ENCODE measurements around the gene DLGAP1.

DLGAP1 gene

GRCh38 chr18:3982541-3982940, 472.6 kb downstream of the DLGAP1 start:
- no peak for DNase-seq

GRCh38 chr18:3979024-3979423, 476.1 kb downstream of the DLGAP1 start:
- no peak for DNase-seq

DNA sequence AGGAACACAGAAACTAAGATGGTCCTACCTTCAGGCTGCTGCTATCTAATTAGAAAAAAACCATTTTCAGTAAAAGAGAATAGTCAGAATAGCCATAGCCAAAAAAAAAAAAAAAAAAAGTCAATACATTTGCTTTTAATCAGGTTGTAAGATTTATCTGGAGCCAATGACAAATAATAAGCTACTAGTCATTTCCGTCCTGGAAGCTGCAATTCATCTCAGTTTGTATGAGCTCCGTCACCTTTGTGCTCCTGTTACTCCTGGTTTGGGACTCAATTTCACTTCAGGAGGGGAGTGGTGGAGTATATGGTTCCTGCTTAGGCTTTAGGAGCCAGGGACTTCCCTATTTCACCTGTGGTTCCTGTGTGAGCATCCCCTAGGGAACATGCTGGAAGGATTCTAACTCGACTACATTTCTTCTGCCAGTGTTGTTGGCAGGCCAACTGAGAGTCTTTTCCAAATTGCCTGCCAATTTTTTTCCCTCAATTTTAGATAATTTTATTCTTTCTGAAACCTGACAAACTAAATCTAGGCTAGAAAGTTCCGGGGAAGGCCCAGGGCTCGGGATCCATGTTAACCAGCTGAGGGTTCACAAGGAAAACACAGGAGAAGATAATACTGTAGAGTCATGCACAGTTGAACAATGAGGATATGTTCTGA, 481.8 kb downstream of the DLGAP1 start:
- no peak for DNase-seq

- no peak for DNase-seq
Measured at GRCh38 chr18:3972291-3972930, 482.7 kb downstream of the DLGAP1 start.

- DNase-seq = peak; percentile 20
Measured at GRCh38 chr18:3970929-3971328, 484.2 kb downstream of the DLGAP1 start.

GRCh38 chr18:3967359-3968180, 487.5 kb downstream of the DLGAP1 start:
- no peak for DNase-seq

DNA sequence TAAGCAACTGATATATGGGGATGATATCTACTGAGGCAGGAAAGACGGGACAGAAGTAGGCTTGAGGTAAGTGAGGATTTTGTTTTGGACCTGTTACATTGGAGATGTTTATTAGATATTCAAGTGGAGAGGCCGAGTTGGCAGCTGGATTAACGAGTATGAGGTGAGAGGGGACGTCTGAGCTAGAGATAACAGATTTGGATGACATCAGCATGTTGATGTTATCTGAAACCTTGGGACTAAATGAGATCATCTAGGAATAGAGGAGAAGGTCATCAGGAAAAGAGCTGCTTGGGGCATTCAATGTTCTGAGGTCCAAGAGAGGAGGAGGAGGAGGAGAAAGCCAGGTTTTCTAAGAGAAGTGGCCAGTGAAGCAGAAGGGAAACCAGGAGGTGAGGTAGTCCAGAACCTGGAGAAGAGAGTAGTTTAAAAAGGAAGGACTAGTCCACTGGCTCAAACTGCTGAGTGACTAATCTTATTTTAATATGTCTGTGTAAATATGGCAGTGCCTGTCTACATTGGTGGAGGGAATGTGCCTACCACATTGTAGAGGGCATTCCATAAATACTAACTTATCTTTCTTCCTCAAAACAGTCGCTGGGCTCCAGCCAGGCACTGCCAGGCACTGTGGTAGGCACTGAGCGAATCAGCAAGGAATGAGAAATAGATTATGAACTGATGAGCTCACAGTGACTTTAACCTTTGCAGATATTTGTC, 488.3 kb downstream of the DLGAP1 start:
- DNase-seq = no peak

DNA sequence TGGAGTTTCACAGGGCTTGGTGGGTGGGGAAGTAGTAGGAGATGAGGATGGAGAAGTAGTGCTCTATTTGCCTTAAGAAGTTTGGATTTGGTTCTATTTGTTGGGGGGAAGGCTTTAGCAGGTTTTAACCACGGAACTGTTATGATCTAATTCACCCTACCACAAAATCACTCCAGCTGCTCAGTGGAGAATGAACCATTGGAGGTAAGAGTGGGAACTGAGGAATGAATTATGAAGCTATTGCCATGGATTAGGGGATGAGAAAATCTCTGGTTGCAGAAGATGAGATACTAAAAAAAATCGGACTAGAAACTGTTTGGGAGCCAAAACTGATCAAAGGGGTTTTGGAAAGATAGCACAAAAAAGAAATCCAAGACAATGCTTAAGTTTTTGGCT, 488.9 kb downstream of the DLGAP1 start:
- no peak for DNase-seq

DNA sequence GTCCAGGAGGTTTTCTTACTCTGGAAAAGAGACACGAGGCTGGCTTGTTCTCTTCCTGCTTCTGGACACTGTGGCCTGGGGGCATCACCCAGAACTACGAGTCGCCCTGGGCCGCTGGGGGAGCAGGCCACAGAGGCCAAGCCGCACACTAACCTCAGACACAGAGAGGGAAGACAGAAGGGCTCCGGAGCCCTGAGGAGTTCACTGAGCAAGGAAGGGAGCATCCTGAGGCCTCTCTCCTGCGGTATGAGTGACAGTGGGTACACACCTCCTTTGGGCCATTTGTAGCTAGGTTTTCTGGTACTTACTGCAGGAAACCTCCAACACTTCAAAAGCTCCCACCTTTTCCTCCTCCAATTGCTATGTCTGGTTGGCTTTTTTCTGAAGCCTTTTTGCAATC, 494.1 kb downstream of the DLGAP1 start:
- DNase-seq = no peak

- no peak for DNase-seq
Measured at GRCh38 chr18:3960142-3960541, 495.0 kb downstream of the DLGAP1 start.

GRCh38 chr18:3952031-3952430, 503.1 kb downstream of the DLGAP1 start:
- DNase-seq = no peak

DNA sequence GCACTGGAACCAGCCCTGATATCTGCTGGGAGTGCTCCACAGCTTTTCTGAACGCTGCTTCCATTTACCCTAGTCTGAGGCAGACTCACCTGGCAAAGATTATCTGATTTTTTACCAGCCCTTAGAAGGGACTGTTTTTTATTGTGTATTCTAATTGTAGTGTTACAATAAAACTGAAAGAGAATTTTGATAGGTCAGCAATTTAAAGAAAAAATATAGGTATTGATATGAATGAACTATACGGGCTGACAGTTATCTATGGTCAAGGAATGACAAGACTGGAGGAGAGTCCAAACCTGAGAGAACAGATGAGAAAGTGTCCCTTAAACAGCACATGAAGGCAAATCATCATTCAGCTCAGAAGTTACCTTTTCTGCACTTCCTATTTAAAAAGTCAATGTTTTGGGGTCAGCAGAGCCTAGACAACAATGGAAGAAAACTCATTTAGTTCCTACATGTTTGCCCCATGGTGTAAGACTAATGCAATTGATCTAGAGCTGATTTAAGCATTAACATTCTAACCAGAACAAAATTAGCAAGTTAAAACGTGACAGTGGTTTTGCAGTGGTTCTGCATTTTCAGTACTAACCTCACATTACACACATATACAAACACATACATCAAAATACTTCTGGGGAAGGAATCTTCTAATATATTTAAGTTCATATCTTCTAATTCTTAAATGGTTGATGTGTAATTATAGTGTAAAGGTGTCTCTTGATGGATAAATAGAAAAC, 504.3 kb downstream of the DLGAP1 start:
- no peak for DNase-seq

- no peak for DNase-seq
Measured at GRCh38 chr18:3948958-3949357, 506.1 kb downstream of the DLGAP1 start.

- no peak for DNase-seq
Measured at GRCh38 chr18:3947383-3947782, 507.7 kb downstream of the DLGAP1 start.

- no peak for DNase-seq
Measured at GRCh38 chr18:3935305-3935704, 519.8 kb downstream of the DLGAP1 start.

DNA sequence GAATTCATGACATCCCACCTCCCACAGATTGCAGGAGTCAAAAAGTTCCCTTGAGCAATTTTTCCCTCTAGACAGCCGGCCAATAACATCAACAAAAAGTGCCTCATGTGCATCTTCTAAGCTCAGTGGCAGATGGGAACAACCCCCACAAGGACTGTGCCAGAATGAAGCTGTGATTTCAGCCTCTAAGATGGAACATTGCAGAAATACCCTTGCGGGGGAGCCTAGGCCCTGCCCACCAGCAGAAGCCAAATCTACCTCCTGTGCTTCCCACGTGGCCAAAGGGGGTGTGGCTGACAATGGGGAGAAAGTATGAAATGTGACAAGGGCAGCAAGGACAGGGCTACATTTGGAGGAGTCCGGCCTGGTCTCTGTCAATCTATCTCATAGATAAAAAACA, 522.8 kb downstream of the DLGAP1 start:
- DNase-seq = no peak

DNA sequence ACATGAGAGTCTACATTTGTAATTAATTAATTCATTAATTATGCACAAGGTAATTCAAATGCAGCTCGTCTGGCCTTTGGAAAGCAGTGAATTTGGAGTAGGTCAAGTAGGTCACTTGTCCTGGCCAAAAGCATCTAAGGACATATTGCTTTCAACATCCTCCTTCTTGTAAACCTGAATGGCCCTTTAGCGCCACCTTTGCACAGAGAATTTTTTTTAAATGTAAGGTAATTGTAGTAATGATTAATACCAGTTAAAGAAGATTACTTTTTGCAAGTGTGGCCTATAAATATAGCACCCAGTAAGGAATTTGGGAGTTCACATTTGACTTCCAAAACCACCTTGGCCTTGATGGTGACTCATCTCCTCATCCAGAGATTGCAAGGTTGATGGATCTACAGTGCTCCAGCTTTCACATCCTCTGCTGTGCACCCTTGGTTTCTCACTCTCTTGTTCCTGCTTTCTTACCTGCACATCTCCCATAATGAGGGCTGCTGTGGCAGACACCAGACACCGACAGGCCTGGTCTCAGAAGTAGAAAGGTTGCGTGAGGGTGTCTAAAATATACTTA, 523.5 kb downstream of the DLGAP1 start:
- DNase-seq = no peak

GRCh38 chr18:3931013-3931315, 524.1 kb downstream of the DLGAP1 start:
- no peak for DNase-seq

- DNase-seq = no peak
Measured at GRCh38 chr18:3930126-3931012, 524.7 kb downstream of the DLGAP1 start.

DNA sequence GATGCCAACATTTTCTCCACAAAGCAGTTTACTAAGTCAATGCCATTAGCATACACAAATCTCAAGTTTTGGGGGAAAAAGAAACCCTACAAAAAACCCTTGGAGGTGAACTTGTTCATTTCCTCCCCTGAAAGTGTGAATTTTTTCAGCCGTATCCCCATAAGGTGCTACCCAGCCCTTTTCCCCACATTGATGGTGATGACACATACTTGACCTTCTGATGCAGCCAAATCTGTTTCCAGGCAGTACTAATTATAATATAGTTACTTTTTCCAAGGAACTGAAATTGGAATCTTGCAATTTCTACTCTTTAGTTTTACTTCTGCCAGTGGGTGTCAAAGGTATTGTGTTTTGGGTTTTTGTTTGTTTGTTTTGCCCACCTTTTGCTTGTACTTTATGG, 530.7 kb downstream of the DLGAP1 start:
- DNase-seq = no peak

- DNase-seq = no peak
Measured at GRCh38 chr18:3923750-3924149, 531.4 kb downstream of the DLGAP1 start.
